Lower leg skin (tissue), 3 donors: ENCODE data around the gene GRB10.

Source experiments
- POLR2A ChIP-seq, 2 donors: fragments of 450-650 bp; IDR thresholded peaks; one replicate each; pipeline ENCODE4 v1.6.1; 2016 to 2017; ENCODE audit warnings: antibody characterized with exemption in 2 of 2, mild to moderate bottlenecking in 1 of 2, moderate library complexity in 1 of 2
- TF ChIP-seq, protein P1 (sequence below), 3 donors: fragments of 450-650 bp; IDR thresholded peaks; one replicate each; pipeline ENCODE4 v1.5.1; 2016; ENCODE audit warnings: antibody characterized with exemption in 3 of 3, mild to moderate bottlenecking in 3 of 3, moderate library complexity in 2 of 3

DNA sequence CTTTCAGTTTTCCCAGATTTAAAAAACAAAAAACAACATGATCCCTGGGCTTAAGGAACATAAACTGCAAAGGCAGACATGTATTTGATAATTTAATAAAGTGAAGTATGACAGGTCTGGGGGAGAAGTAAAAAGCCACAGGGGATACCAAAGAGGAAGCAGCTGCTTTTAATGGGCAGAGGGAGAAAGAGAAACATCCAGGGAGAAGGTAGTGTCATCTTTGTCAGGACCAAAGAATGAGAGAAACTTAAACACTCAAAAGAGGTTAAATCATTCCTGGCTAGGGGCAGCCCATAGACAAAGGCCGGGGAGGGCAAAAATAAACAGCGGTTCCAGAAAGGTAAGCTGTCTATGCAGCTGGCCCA lies 94.5 kb downstream of the GRB10 start:
- no peak for TF ChIP-seq POLR2A (IDR thresholded peaks at IDR 0.05)
- TF ChIP-seq, protein P1, sequence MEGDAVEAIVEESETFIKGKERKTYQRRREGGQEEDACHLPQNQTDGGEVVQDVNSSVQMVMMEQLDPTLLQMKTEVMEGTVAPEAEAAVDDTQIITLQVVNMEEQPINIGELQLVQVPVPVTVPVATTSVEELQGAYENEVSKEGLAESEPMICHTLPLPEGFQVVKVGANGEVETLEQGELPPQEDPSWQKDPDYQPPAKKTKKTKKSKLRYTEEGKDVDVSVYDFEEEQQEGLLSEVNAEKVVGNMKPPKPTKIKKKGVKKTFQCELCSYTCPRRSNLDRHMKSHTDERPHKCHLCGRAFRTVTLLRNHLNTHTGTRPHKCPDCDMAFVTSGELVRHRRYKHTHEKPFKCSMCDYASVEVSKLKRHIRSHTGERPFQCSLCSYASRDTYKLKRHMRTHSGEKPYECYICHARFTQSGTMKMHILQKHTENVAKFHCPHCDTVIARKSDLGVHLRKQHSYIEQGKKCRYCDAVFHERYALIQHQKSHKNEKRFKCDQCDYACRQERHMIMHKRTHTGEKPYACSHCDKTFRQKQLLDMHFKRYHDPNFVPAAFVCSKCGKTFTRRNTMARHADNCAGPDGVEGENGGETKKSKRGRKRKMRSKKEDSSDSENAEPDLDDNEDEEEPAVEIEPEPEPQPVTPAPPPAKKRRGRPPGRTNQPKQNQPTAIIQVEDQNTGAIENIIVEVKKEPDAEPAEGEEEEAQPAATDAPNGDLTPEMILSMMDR (IDR thresholded peaks at IDR 0.05) = no peak
